ENCODE measurements around the gene SLC4A1AP. TPM values are rescaled to one million over a fixed set of nuclear protein-coding genes. Genes with fewer than 3 reads are reported as not detected.

The SLC4A1AP gene
- total and polyA plus RNA-seq, 4 donors = 7.2 to 12.3 (median 9.5) TPM

- Histone ChIP-seq H3K4me1 (ENCODE audit: control insufficient read depth in 4 of 4, insufficient read depth in 4 of 4, low read length in 3 of 4) (peaks cover 13 to 24% (median 24%) of the 10 kb centered on the region in 4 donors), H3K9me3 (ENCODE audit: control insufficient read depth in 4 of 4, low read length in 3 of 4) (no peaks in the 10 kb centered on the region), H3K27ac (ENCODE audit: low read depth in 1 of 2, low read length in 2 of 2) (peak overlapping the region; percentile 92 to 100), H3K9ac (ENCODE audit: low read depth in 1 of 2, low read length in 2 of 2) (peak overlapping the region in 1 of 2 donors; percentile 58), H3K4me3 (ENCODE audit: low read depth in 1 of 3, low read length in 3 of 3) (no peak overlapping the region), H3K36me3 (ENCODE audit: control insufficient read depth in 4 of 4, insufficient read depth in 3 of 4, low read depth in 1 of 4, low read length in 3 of 4) (no peaks in the 10 kb centered on the region), H3K27me3 (ENCODE audit: control insufficient read depth in 4 of 4, insufficient read depth in 4 of 4, low read length in 3 of 4) (no peaks in the 10 kb centered on the region)
- 98% methylated on average over 4 of the region's 4 CpGs for WGBS
- no peak for TF ChIP-seq FOXA2 (IDR thresholded peaks at IDR 0.05)
- TF ChIP-seq FOXA1 (IDR thresholded peaks at IDR 0.05) = no peak
- TF ChIP-seq HNF4G (IDR thresholded peaks at IDR 0.05) = no peak
- no peak for TF ChIP-seq SP1 (IDR thresholded peaks at IDR 0.05)
- TF ChIP-seq ATF3 (IDR thresholded peaks at IDR 0.05) = no peak
- no peak for TF ChIP-seq HNF4A (conservative IDR thresholded peaks at IDR 0.05)
- DNase-seq (ENCODE audit: low spot score) = no peak
Measured at GRCh38 chr2:27739058-27739373, 75.3 kb downstream of the SLC4A1AP start.

GRCh38 chr2:27741673-27742072 lies 78.0 kb downstream of the SLC4A1AP start:
- Histone ChIP-seq H3K9me3 (ENCODE audit: control insufficient read depth in 4 of 4, low read length in 3 of 4) (no peaks in the 10 kb centered on the region), H3K9ac (ENCODE audit: low read depth in 1 of 2, low read length in 2 of 2) (no peak overlapping the region), H3K27me3 (ENCODE audit: control insufficient read depth in 4 of 4, insufficient read depth in 4 of 4, low read length in 3 of 4) (no peaks in the 10 kb centered on the region), H3K36me3 (ENCODE audit: control insufficient read depth in 4 of 4, insufficient read depth in 3 of 4, low read depth in 1 of 4, low read length in 3 of 4) (no peaks in the 10 kb centered on the region), H3K27ac (ENCODE audit: low read depth in 1 of 2, low read length in 2 of 2) (no peak overlapping the region), H3K4me3 (ENCODE audit: low read depth in 1 of 3, low read length in 3 of 3) (no peak overlapping the region), H3K4me1 (ENCODE audit: control insufficient read depth in 4 of 4, insufficient read depth in 4 of 4, low read length in 3 of 4) (peaks cover 3 to 24% (median 21%) of the 10 kb centered on the region in 4 donors)
- no peak for DNase-seq (ENCODE audit: low spot score)
- 86% methylated on average over 3 of the region's 3 CpGs for WGBS
- TF ChIP-seq NR2F2 (IDR thresholded peaks at IDR 0.05) (no peak), ZBTB33 (IDR thresholded peaks at IDR 0.05) (no peak), EGR1 (IDR thresholded peaks at IDR 0.05; ENCODE audit: low read depth in 2 of 2) (no peak), REST (IDR thresholded peaks at IDR 0.05) (no peak), CTCF (IDR thresholded peaks at IDR 0.05; ENCODE audit: low read depth, low read length, missing input control) (no peak), TAF1 (conservative IDR thresholded peaks at IDR 0.05) (no peak), FOXA1 (IDR thresholded peaks at IDR 0.05) (no peak), FOXA2 (IDR thresholded peaks at IDR 0.05) (no peak)
